SK-N-SH treated with all-trans-retinoic acid at 6 μM for 48 hours (cell line): ENCODE data around the gene OBSCN.
A peak's percentile ranks its signal among the peaks of the same experiment; 100 is the strongest.

Experiments used
- ATAC-seq: fragments of 200-7000 bp; cut with Tn5 transposase; 3 replicates; pipeline ENCODE4 v1.9.1; 2020; ENCODE audit warnings: mild to moderate bottlenecking, moderate library complexity
- ARNTL ChIP-seq: fragments of 450-650 bp; formaldehyde crosslinking; IDR thresholded peaks from 2 replicates; pipeline ENCODE4 v1.5.0; 2020; ENCODE audit warnings: low read depth, mild to moderate bottlenecking, moderate library complexity, borderline replicate concordance
- BACH2 ChIP-seq: fragments of 250-450 bp; sonication (Bioruptor Pico); IDR thresholded peaks from 2 replicates; pipeline ENCODE4 v1.9.0; 2021; ENCODE audit warnings: mild to moderate bottlenecking, borderline replicate concordance
- CREB5 ChIP-seq: fragments of 250-450 bp; sonication (Bioruptor Pico); IDR thresholded peaks from 2 replicates; pipeline ENCODE4 v1.5.1; 2020; ENCODE audit warnings: low read depth, mild to moderate bottlenecking, moderate library complexity
- CSDC2 ChIP-seq: fragments of 250-450 bp; sonication (Bioruptor Pico); IDR thresholded peaks from 2 replicates; pipeline ENCODE4 v1.5.0; 2020; ENCODE audit warnings: mild to moderate bottlenecking, moderate library complexity
- CSRNP3 ChIP-seq: fragments of 250-450 bp; sonication (Bioruptor Pico); IDR thresholded peaks from 2 replicates; pipeline ENCODE4 v1.5.1; 2021; ENCODE audit warnings: mild to moderate bottlenecking, moderate library complexity
- ESRRG ChIP-seq: fragments of 250-450 bp; sonication (Bioruptor Pico); IDR thresholded peaks from 2 replicates; pipeline ENCODE4 v1.6.1; 2021; ENCODE audit warnings: mild to moderate bottlenecking
- GLIS3 ChIP-seq: fragments of 250-450 bp; sonication (Bioruptor Pico); IDR thresholded peaks from 2 replicates; pipeline ENCODE4 v1.5.0; 2020; ENCODE audit warnings: mild to moderate bottlenecking, moderate library complexity
- ISL1 ChIP-seq: fragments of 250-450 bp; sonication (Bioruptor Pico); IDR thresholded peaks from 2 replicates; pipeline ENCODE4 v2.1.2; 2022; ENCODE audit warnings: mild to moderate bottlenecking, moderate library complexity
- OSR1 ChIP-seq: fragments of 250-450 bp; sonication (Bioruptor Pico); IDR thresholded peaks from 2 replicates; pipeline ENCODE4 v1.8.0; 2022; ENCODE audit warnings: moderate library complexity, mild to moderate bottlenecking, inconsistent platforms
- PATZ1 ChIP-seq: fragments of 250-450 bp; sonication (Bioruptor Pico); IDR thresholded peaks from 2 replicates; pipeline ENCODE4 v1.8.0; 2020; ENCODE audit warnings: mild to moderate bottlenecking, moderate library complexity, borderline replicate concordance
- POU6F1 ChIP-seq: fragments of 250-450 bp; sonication (Bioruptor Pico); IDR thresholded peaks from 2 replicates; pipeline ENCODE4 v1.8.0; 2021; ENCODE audit warnings: low read depth, mild to moderate bottlenecking, moderate library complexity, borderline replicate concordance
- PPARA ChIP-seq: fragments of 250-450 bp; sonication (Bioruptor Pico); IDR thresholded peaks from 2 replicates; pipeline ENCODE4 v1.5.0; 2020; ENCODE audit warnings: mild to moderate bottlenecking, borderline replicate concordance
- TCF4 ChIP-seq: fragments of 250-450 bp; sonication (Bioruptor Pico); IDR thresholded peaks from 2 replicates; pipeline ENCODE4 v1.8.0; 2021; ENCODE audit warnings: mild to moderate bottlenecking, moderate library complexity, borderline replicate concordance
- TOX ChIP-seq: fragments of 250-450 bp; sonication (Bioruptor Pico); IDR thresholded peaks from 2 replicates; pipeline ENCODE4 v1.8.0; 2021; ENCODE audit warnings: mild to moderate bottlenecking, moderate library complexity, borderline replicate concordance
- TSHZ2 ChIP-seq: fragments of 250-450 bp; sonication (Bioruptor Pico); IDR thresholded peaks from 2 replicates; pipeline ENCODE4 v1.5.0; 2020; ENCODE audit warnings: mild to moderate bottlenecking, moderate library complexity
- ZC3H10 ChIP-seq: fragments of 250-450 bp; sonication (Bioruptor Pico); IDR thresholded peaks from 2 replicates; pipeline ENCODE4 v1.5.1; 2021; ENCODE audit warnings: mild to moderate bottlenecking, moderate library complexity
- ZFP3 ChIP-seq: fragments of 250-450 bp; sonication (Bioruptor Pico); IDR thresholded peaks from 2 replicates; pipeline ENCODE4 v1.5.0; 2020; ENCODE audit warnings: mild to moderate bottlenecking, moderate library complexity
- ZFP30 ChIP-seq: fragments of 450-650 bp; formaldehyde crosslinking; IDR thresholded peaks from 2 replicates; pipeline ENCODE4 v1.5.0; 2022; ENCODE audit warnings: mild to moderate bottlenecking, moderate library complexity
- ZNF565 ChIP-seq: fragments of 450-650 bp; formaldehyde crosslinking; conservative IDR thresholded peaks from 2 replicates; pipeline ENCODE4 v1.5.0; 2020; ENCODE audit warnings: low read depth, mild to moderate bottlenecking, moderate library complexity
- ZNF70 ChIP-seq: fragments of 450-650 bp; formaldehyde crosslinking; IDR thresholded peaks from 2 replicates; pipeline ENCODE4 v1.5.0; 2020; ENCODE audit warnings: mild to moderate bottlenecking, moderate library complexity

OBSCN gene

GRCh38 chr1:228358039-228358763, 150.4 kb downstream of the OBSCN start (continued):
- TF ChIP-seq ARNTL (CRISPR knock-in tag), result no peak
- no peak for TF ChIP-seq ZC3H10 (CRISPR knock-in tag)
- no peak for TF ChIP-seq ISL1 (CRISPR knock-in tag)
- TF ChIP-seq TCF4 (CRISPR knock-in tag), result no peak

GRCh38 chr1:228358764-228359612, 151.1 kb downstream of the OBSCN start:
- no peak for ATAC-seq
- TF ChIP-seq ZFP3 (CRISPR knock-in tag) (peak; percentile 74; the same call in 1 of the 2 replicates), ZNF565 (CRISPR knock-in tag) (no peak), ARNTL (CRISPR knock-in tag) (no peak)

- no peak for ATAC-seq
- TF ChIP-seq CSRNP3 (CRISPR knock-in tag) (no peak), BACH2 (CRISPR knock-in tag) (no peak), ARNTL (CRISPR knock-in tag) (no peak), TOX (CRISPR knock-in tag) (no peak), PATZ1 (no peak), CREB5 (CRISPR knock-in tag) (no peak), ZFP30 (CRISPR knock-in tag) (no peak), ZFP3 (CRISPR knock-in tag) (no peak), ZNF70 (CRISPR knock-in tag) (no peak), TCF4 (CRISPR knock-in tag) (no peak), OSR1 (CRISPR knock-in tag) (no peak), ZNF565 (CRISPR knock-in tag) (no peak), ZC3H10 (CRISPR knock-in tag) (no peak), CSDC2 (CRISPR knock-in tag) (no peak), ISL1 (CRISPR knock-in tag) (no peak), ESRRG (CRISPR knock-in tag) (no peak), GLIS3 (CRISPR knock-in tag) (no peak), PPARA (CRISPR knock-in tag) (no peak), POU6F1 (no peak), TSHZ2 (CRISPR knock-in tag) (no peak)
Measured at GRCh38 chr1:228359613-228360532, 152.0 kb downstream of the OBSCN start.
